Gastrocnemius medialis (tissue), 4 donors: Measurements from ENCODE around the gene CWC25.

Source experiments
- POLR2A ChIP-seq, 2 donors: fragments of 450-650 bp; IDR thresholded peaks; one replicate each; pipeline ENCODE4 v1.6.1; 2017; ENCODE audit warnings: antibody characterized with exemption in 2 of 2, mild to moderate bottlenecking in 2 of 2, moderate library complexity in 2 of 2
- TF ChIP-seq, protein P1 (sequence below), 5 experiments: fragments of 450-650 bp in 3 of 5; fragments of 200-600 bp in 2 of 5; sonication (generic) in 2 of 5; IDR thresholded peaks in 4 of 5; conservative IDR thresholded peaks in 1 of 5; 1 replicate in 4 of 5; 2 replicates in 1 of 5; pipeline ENCODE4 v1.5.1; 2016 to 2019; ENCODE audit warnings: antibody characterized with exemption in 5 of 5, mild to moderate bottlenecking in 3 of 5, moderate library complexity in 3 of 5

DNA sequence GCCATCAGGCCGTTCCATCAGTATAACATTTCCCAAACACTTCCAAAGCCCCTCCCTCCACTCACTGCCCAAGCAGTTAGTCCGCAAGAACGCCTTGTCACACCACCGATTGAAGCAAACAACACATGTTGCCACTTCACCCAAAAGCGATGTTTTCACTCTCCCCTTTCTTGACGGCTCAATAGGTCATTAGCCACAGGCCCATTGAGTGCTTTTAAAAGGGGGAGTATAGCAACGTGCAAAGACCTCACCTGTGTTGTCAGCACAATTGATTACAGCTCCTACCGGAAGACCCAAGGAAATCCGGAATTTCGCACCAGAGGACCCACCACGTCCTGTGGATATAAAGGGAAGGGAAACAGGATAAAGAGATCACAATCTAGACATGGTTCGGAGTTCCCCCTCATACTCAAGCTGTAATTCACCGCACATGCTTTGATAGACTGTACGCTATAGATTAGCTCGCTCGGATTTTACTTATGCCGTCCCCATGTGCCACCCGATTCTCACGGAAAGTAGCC, 27.7 kb upstream of the CWC25 start:
- TF ChIP-seq, protein P1, sequence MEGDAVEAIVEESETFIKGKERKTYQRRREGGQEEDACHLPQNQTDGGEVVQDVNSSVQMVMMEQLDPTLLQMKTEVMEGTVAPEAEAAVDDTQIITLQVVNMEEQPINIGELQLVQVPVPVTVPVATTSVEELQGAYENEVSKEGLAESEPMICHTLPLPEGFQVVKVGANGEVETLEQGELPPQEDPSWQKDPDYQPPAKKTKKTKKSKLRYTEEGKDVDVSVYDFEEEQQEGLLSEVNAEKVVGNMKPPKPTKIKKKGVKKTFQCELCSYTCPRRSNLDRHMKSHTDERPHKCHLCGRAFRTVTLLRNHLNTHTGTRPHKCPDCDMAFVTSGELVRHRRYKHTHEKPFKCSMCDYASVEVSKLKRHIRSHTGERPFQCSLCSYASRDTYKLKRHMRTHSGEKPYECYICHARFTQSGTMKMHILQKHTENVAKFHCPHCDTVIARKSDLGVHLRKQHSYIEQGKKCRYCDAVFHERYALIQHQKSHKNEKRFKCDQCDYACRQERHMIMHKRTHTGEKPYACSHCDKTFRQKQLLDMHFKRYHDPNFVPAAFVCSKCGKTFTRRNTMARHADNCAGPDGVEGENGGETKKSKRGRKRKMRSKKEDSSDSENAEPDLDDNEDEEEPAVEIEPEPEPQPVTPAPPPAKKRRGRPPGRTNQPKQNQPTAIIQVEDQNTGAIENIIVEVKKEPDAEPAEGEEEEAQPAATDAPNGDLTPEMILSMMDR (IDR thresholded peaks at IDR 0.05 in 4 of 5, conservative IDR thresholded peaks at IDR 0.05 in 1 of 5), result no peak
- no peak for TF ChIP-seq POLR2A (IDR thresholded peaks at IDR 0.05)
